NCI-H510A (cell line): ENCODE results near the gene C11orf97.
"Not testable (repeated sequence)": the region's sequence is repeated elsewhere in the genome, so short reads cannot be mapped to it uniquely, and the experiment has no call there.

Experiments used
- DNase-seq: peaks from one replicate; lab custom pipeline; 2025; lab: John Stamatoyannopoulos, UW

C11orf97 gene

DNA sequence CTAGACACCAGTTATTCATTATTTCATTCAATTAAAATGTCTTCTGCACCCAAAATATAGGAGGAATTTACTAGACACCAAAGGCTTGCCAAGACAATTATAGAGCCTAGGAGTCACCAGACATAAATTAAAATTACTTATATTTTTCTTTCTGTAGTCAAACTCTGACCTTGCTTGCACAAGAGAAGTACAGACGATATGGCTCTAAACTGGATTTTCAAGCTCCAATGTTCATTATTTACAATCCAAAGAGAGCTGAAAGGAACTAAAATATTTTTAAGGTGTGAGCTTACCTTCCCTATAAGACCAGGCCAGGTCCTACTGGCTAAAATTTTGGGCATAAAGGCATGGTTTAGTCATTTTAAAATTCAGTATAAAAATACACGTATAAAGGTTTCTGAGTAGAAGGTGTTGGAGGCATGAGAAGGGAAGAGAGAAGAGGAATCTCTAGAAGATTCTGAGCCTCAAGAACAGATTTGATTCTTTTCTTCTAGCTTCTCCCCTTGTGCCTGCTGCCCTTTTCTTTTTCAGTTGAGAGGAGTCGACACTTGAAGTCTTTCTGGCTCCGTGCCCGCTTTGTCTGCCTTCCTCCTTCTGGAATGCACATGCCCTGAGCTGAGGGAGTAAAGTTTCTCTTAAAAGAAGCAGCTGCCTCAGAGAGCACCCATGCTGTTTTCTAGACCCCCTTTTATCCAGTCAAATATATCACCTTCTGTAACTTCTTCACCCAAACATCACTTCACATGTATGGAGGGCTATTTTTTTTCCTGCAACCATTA is 13.5 kb downstream of the C11orf97 start:
- no peak for DNase-seq

DNA sequence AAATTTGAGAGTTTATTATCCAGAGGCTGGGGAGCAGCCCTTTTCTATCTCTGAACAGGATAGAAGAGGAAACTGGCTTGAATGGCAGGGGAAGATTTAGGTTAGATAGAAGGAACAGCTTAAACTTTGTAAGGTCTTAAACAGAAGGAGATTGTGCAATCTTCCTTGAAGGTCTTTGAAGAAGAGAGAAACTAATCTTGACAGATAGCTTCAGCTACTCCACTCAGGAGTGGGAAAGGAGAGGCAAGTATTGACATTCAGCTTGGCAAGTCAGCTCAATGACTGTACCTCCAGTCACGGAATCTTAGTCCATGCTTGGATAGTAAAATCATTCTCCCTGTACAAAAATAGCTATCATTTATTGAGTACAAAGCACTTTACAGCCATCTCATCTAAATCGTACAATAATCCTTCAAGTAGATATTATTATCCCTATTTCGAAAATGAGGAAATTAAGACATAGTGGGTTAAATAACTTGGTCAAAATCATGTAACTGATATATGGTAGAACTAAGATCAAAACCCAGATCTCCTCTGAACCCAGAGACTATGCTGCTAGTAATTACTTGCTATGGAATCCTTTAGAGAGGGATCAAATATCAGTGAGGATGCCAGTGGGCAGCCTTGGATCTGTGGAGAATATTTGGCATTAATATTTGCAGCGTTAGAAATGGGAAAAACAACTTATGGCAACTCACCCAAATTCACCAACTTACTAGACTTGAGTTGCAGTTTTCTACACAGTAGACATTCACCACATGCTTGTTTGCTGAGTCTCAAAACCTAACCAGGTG is 14.6 kb downstream of the C11orf97 start:
- DNase-seq = no peak

DNA sequence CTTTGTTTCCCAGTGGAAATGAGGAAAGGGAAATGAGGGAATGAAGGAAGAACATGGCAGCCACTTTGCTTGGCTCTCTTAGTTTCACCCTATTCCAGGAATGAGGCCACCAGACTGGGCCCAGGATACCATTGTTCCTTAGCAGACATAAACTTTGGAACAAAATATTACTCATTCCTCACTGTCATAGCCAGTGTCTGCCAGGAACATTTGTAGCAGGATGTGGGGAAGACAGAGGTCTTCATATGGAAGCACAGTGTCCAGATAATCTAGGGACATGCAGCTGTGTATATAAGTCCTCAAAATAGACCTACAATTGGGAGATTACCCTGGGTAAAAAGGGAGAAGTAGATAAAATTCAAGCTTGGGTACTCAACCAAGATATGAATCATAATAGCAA is 16.3 kb downstream of the C11orf97 start:
- DNase-seq = no peak

DNA sequence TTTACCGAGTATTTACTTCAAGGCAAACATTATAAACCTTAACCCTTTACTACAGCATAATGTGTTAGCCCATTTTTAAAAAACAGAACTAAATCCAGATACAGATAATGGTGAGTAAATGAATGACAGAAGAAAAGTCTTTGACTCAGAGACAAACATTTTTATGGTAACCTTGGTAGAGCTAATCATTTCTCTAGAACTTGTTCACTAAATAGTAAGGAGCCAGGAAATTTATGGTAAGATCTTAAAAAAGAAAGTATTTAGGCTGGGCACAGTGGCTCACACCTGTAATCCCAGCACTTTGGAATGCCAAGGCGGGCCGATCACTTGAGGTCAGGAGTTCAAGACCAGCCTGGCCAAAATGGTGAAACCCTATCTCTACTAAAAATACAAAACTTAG is 19.9 kb downstream of the C11orf97 start:
- DNase-seq = no peak

DNA sequence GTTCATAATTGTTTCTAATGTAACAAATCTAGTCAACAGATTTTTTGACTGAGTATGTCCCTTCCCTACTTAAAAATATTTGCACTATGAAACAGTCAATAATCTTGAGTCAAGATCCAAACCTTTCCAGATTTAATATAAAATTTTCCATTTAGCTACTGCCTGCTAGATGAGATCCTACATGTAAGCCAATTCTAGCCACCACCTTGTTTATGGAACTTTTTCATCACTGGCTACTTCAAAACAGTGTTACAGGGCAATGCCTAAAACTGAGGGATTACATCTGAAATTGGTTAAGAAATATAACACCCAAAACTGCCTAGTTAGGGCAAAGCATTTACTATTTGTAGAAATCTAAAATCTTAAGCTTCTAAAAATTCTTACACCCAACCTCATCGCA is 20.9 kb downstream of the C11orf97 start:
- no peak for DNase-seq

DNA sequence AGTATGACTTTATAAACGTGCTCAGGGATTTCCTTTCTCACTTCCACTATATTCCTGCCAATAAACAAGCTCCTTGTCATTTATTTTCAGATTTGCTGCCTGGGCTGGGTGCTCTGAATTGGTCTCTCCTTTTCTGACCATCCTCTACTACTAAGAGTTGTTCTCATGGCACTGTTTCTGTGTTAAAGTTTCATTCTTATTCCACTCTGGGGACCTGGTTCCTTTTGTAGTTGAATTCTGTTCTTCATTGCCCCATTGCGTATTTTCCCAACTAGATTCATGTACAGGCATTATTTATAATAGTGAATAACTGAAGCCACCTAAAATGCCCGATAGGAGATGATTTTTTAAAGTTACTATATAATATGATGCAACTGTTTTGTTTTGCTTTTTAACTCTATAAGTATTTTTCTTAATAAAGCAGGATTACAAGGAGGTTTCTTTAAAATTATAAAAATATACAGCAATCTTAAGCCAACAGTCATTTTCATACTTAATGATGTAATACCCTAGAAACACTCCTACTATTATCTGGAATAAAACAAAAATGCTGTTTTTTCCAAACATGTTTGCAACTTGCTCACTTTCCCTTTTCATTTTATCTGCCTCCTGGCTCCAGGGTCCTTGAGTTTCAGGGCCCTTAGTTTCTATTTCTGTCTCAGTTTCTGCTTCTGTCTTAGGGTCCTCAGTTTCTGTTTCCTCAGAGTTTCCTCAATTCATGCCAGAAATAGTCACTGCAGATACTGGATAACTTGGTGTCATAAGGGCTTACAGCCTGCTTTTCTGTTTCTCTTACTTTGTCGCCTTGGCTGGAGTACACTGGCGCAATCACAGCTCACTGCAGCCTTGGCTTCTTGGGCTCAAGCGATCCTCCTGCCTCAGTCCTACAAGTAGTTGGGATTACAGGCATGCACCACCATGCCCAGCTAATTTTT is 21.7 kb downstream of the C11orf97 start:
- no peak for DNase-seq

DNA sequence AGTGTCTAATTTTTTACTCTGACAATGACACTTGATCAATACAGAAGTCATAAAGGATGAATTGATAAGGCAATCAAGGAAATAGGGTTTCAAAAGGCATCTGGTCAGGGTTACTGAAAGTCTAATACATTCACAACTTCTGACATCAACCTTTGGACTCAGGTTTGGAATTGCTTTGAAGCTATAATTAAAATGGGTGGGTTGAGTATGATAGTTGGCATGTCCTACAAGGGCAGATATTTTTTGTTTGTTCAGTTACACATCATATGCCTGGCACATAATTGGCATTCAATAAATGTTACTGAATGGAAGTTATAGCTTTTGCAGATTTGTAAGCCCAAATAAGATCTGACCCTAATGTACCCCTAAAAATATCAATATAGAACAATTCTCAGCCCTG is 24.1 kb downstream of the C11orf97 start:
- no peak for DNase-seq

DNA sequence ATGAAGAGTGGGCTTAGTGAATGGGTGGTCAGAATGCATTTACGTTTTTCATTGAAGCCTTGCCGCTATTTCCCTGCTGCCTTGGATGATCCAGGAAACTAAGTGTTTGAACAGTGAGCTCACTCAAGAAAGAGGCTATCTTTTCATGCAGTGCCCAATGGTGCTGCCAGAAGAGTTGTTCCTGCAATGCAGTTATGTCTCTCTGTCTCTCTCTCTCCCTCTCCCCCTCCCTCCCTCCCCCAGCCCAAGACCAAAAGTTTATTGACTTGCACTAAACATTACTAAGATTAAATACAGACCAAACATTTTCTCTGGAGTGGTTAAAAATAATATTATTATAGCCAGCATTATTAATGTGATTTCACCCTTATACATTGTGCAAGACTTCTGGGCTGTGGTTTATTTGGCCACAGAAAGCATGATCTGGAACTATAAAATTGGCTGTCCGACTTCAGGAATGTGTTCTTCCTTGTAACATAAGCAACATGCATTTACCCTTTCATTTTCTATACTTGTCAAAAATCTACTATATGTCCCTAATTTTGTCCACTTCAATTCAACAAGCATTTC is 24.9 kb downstream of the C11orf97 start:
- DNase-seq = no peak

DNA sequence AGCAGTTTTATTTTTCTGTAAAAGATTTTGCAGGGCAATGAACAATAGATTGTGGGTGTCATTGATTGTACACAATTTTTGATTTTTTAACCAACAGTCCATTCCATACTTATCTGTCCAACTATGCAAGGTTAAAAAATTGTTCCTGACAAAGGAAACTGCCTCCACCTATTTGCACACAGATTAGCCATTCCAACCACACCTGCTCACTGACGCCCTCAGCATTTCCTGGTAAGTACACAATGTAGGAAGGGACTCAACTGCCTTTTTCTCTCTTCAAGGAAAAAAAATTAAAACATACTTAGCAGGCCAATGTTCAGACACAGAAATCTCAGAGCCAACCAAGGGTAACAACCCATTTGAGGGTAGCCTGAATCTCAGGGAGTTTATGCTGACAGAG is 27.2 kb downstream of the C11orf97 start:
- DNase-seq = no peak

DNA sequence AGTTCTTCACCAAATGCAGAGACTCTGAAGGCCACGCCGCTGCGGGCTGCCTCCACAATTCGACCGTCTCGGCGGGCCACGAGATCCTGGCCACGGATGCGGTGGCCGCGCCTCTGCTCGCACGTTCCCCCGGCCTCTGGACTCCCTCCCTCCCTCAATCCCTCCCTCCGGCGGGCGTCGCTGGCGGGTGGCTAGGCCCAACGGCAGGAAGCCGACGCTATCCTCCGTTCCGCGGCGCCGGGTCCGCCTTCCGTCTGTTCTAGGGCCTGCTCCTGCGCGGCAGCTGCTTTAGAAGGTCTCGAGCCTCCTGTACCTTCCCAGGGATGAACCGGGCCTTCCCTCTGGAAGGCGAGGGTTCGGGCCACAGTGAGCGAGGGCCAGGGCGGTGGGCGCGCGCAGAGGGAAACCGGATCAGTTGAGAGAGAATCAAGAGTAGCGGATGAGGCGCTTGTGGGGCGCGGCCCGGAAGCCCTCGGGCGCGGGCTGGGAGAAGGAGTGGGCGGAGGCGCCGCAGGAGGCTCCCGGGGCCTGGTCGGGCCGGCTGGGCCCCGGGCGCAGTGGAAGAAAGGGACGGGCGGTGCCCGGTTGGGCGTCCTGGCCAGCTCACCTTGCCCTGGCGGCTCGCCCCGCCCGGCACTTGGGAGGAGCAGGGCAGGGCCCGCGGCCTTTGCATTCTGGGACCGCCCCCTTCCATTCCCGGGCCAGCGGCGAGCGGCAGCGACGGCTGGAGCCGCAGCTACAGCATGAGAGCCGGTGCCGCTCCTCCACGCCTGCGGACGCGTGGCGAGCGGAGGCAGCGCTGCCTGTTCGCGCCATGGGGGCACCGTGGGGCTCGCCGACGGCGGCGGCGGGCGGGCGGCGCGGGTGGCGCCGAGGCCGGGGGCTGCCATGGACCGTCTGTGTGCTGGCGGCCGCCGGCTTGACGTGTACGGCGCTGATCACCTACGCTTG is 31.7 kb downstream of the C11orf97 start, which contains the start of gene FUT4:
Gene FUT4, plus strand, starts transcription at position 227 of the 951 bp plus-strand sequence. Its CDS starts 213 bp downstream, at position 440.
- peak; percentile 89 for DNase-seq

DNA sequence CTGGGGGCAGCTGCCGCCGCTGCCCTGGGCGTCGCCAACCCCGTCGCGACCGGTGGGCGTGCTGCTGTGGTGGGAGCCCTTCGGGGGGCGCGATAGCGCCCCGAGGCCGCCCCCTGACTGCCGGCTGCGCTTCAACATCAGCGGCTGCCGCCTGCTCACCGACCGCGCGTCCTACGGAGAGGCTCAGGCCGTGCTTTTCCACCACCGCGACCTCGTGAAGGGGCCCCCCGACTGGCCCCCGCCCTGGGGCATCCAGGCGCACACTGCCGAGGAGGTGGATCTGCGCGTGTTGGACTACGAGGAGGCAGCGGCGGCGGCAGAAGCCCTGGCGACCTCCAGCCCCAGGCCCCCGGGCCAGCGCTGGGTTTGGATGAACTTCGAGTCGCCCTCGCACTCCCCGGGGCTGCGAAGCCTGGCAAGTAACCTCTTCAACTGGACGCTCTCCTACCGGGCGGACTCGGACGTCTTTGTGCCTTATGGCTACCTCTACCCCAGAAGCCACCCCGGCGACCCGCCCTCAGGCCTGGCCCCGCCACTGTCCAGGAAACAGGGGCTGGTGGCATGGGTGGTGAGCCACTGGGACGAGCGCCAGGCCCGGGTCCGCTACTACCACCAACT is 32.5 kb downstream of the C11orf97 start:
- no peak for DNase-seq

DNA sequence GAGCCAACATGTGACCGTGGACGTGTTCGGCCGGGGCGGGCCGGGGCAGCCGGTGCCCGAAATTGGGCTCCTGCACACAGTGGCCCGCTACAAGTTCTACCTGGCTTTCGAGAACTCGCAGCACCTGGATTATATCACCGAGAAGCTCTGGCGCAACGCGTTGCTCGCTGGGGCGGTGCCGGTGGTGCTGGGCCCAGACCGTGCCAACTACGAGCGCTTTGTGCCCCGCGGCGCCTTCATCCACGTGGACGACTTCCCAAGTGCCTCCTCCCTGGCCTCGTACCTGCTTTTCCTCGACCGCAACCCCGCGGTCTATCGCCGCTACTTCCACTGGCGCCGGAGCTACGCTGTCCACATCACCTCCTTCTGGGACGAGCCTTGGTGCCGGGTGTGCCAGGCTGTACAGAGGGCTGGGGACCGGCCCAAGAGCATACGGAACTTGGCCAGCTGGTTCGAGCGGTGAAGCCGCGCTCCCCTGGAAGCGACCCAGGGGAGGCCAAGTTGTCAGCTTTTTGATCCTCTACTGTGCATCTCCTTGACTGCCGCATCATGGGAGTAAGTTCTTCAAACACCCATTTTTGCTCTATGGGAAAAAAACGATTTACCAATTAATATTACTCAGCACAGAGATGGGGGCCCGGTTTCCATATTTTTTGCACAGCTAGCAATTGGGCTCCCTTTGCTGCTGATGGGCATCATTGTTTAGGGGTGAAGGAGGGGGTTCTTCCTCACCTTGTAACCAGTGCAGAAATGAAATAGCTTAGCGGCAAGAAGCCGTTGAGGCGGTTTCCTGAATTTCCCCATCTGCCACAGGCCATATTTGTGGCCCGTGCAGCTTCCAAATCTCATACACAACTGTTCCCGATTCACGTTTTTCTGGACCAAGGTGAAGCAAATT is 33.3 kb downstream of the C11orf97 start:
- peak; percentile 10 for DNase-seq

DNA sequence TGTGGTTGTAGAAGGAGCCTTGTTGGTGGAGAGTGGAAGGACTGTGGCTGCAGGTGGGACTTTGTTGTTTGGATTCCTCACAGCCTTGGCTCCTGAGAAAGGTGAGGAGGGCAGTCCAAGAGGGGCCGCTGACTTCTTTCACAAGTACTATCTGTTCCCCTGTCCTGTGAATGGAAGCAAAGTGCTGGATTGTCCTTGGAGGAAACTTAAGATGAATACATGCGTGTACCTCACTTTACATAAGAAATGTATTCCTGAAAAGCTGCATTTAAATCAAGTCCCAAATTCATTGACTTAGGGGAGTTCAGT is 33.9 kb downstream of the C11orf97 start:
- no peak for DNase-seq

DNA sequence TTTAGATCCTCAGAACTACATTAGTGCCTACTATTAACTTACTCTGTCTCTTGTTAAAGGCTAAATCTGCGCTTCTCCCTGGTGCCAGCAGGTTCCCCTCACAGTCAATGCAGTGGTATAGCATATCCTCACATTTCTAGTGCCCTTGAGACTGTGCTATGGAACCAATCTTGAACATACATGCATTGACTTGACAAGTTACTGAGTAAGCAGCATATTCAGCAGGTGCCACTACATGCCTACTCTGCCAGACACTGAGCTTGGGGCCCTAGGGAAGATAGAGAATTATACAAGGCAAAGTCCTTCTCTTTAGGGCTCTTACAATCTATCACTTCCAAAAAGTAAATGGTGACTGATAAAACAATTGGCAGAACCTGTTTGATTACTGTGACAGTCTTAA is 34.6 kb downstream of the C11orf97 start:
- DNase-seq = no peak

DNA sequence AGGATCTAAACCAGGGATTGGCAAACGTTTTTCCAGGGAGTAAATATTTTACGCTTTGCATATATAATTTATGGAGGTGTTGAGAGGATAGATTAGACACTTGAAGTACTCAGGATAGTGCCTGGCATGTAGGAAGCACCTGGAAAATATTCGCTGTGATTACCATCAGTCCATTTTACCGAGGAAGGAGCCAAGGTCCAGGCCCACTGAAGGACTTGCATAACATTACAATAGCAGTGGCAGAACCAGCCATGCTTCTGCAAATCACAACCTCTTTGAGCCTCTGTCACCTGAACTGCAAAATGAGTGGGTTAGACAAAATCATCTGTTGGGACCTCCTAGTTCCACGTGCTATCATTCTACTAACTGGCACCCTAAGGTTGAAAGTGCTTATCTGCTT is 36.9 kb downstream of the C11orf97 start:
- DNase-seq = no peak

DNA sequence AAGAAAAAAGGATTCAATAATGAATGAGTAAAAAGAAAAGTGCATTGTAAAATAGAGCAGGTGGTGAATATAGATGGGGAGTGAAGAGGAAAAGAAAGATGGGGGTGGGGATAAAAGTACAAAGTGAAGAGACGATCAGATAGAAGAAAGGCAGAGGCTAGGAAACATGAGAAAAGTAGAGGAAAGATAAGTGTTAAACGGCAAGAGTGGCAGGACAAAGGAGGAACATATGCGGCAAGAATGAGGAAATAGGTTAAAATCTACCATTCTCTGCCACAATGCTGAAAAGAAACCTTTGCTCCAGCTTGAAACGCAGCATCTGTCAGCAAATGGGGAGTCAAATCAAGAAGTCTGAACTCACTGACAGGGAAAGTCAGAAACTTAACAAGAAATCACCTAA is 38.3 kb downstream of the C11orf97 start:
- no peak for DNase-seq

DNA sequence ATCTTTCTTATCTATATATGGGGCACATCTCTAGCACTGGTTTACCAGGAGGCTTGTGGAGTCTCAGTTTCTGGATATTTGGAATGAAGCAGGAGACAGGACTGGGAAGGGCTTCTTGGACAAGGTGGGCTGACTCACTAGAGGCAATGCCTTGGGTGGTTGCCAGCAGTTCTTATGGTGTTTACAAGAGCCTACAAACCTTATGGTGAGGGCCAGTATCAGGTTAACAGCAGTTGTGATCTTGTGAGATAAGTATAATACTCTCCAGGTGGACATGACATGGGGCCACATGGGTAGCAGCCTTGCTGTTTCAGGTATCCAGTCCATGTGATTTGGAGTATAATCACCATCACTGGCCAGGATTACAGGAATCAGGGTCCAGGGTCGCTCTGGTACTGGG is 41.7 kb downstream of the C11orf97 start:
- peak; percentile 7 for DNase-seq

DNA sequence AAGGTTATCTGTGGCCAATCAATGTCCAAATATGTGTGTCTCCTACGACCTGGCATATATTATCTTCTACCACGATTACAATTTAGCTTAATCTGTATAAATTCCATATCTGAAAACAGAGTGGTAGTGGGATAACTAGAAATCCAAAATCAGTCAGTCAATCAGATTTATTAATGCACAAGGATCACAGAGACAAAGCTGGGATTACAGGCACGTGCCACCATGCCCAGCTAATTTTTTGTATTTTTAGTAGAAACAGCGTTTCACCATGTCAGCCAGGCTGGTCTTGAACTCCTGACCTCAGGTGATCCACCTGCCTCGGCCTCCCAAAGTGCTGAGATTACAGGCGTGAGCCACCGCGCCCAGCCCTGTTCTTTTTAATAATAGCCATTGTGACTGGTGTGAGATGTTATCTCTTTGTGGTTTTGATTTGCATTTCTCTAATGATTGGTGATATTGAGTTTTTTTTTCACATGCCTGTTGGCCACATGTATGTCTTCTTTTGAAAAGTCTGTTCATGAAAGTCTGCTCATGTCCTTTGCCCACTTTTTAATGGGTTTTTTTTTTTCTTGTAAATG is 43.6 kb downstream of the C11orf97 start:
- DNase-seq = not testable (repeated sequence)

DNA sequence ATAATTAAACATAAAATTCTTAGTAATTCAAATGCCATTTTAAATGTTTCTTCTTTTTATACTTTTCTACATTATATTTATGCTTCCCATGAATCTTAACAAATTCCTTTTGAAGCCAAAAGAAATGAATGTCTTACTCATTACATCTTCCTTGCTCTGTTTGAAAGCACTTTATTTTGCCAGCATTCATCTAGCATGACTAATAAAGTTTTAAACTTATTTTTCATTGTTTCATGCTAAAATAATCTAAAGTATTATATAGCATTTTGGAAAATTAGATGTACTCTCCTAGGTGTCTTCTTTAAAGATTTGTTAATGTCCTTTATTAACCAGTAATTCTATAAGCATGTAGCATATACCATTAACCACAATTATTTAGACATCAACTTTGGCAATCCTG is 45.2 kb downstream of the C11orf97 start:
- no peak for DNase-seq
